Lower leg skin (tissue), 4 donors: ENCODE measurements around the gene CTNND2. TPM values are rescaled to one million over a fixed set of nuclear protein-coding genes. Genes with fewer than 3 reads are reported as not detected.

Experiments
- DNase-seq, 2 donors: peaks; one replicate each; pipeline ENCODE4 v3.0.0-alpha.2; 2019; ENCODE audit warnings: low spot score in 2 of 2
- H3K4me3 ChIP-seq: fragments of 200-600 bp; sonication (generic); 2 replicates; pipeline ENCODE4 v1.5.1; 2017; ENCODE audit warnings: mild to moderate bottlenecking, low read depth; ENCODE audit not compliant: poor library complexity, severe bottlenecking
- CTCF ChIP-seq, 3 donors: fragments of 450-650 bp; IDR thresholded peaks; one replicate each; pipeline ENCODE4 v1.5.1; 2016; ENCODE audit warnings: antibody characterized with exemption in 3 of 3, mild to moderate bottlenecking in 3 of 3, moderate library complexity in 2 of 3
- POLR2A ChIP-seq, 2 donors: fragments of 450-650 bp; IDR thresholded peaks; one replicate each; pipeline ENCODE4 v1.6.1; 2016 to 2017; ENCODE audit warnings: antibody characterized with exemption in 2 of 2, mild to moderate bottlenecking in 1 of 2, moderate library complexity in 1 of 2
- WGBS, 2 donors: methylation state at CpG; one replicate each; pipeline ENCODE4 v1.1.5; 2018; 5-methylcytosine and 5-hydroxymethylcytosine counted together
- intact Hi-C: fragments of 100-400 bp; cut with DNase I; formaldehyde crosslinking; loops from one replicate; pipeline ENCODE4 v1.15.0; 2023; ENCODE audit warnings: low total_unique reads
- total RNA-seq, 4 donors: library from RNA; depleted of rRNA; stranded (reverse); fragments of >200 nt; gene quantifications; one replicate each; pipeline ENCODE4 v1.1.0, GENCODE V29; 2016

Gene CTNND2
- total RNA-seq, 4 donors from 2014 or later: 0.21 to 2.9 (median 0.55) TPM

- WGBS, 2 donors: 46 to 50% methylated on average over 2 of the region's 2 CpGs
- no peak for DNase-seq
- TF ChIP-seq POLR2A (IDR thresholded peaks at IDR 0.05) (no peak), CTCF (IDR thresholded peaks at IDR 0.05) (no peak)
- intact Hi-C loops: no loop called here
- no peak overlapping the region for H3K4me3 ChIP-seq
Observed at GRCh38 chr5:11000515-11001353, 903.5 kb downstream of the CTNND2 start.

- TF ChIP-seq POLR2A (IDR thresholded peaks at IDR 0.05): no peak
- TF ChIP-seq CTCF (IDR thresholded peaks at IDR 0.05): no peak
- DNase-seq: no peak
- 86 to 89% methylated on average over 11 of the region's 11 CpGs for WGBS, 2 donors
- intact Hi-C loops: no loop called here
- no peak overlapping the region for H3K4me3 ChIP-seq
Observed at GRCh38 chr5:10999714-11000113, 904.5 kb downstream of the CTNND2 start.

GRCh38 chr5:10995891-10996290, 908.4 kb downstream of the CTNND2 start:
- no peak overlapping the region for H3K4me3 ChIP-seq
- no peak for DNase-seq
- intact Hi-C loops: no loop called here
- TF ChIP-seq POLR2A (IDR thresholded peaks at IDR 0.05): no peak
- TF ChIP-seq CTCF (IDR thresholded peaks at IDR 0.05): no peak
- 92 to 94% methylated on average over 8 of the region's 8 CpGs for WGBS, 2 donors

- DNase-seq: no peak
- TF ChIP-seq CTCF (IDR thresholded peaks at IDR 0.05) (no peak), POLR2A (IDR thresholded peaks at IDR 0.05) (no peak)
- intact Hi-C loops: no loop called here
Observed at GRCh38 chr5:10994091-10994986, 909.9 kb downstream of the CTNND2 start.

GRCh38 chr5:10990634-10991033, 913.6 kb downstream of the CTNND2 start:
- no peak overlapping the region for H3K4me3 ChIP-seq
- 83 to 91% methylated on average over 9 of the region's 9 CpGs for WGBS, 2 donors
- TF ChIP-seq CTCF (IDR thresholded peaks at IDR 0.05) (no peak), POLR2A (IDR thresholded peaks at IDR 0.05) (no peak)
- intact Hi-C loops: no loop called here
- DNase-seq: no peak

More at GRCh38 chr5:10994091-10994986, 909.9 kb downstream of the CTNND2 start:
- no peak overlapping the region for H3K4me3 ChIP-seq
- WGBS, 2 donors: 59 to 72% methylated on average over 20 to 21 of the region's 30 CpGs
